ENCODE results near the gene PRR36. TPM values are rescaled to one million over a fixed set of nuclear protein-coding genes. Genes with fewer than 3 reads are reported as not detected.

The PRR36 gene
- polyA plus RNA-seq, 2 of the 4 experiments (the other 2 are of a cell fraction), result 0.04 to 0.35 TPM

DNA sequence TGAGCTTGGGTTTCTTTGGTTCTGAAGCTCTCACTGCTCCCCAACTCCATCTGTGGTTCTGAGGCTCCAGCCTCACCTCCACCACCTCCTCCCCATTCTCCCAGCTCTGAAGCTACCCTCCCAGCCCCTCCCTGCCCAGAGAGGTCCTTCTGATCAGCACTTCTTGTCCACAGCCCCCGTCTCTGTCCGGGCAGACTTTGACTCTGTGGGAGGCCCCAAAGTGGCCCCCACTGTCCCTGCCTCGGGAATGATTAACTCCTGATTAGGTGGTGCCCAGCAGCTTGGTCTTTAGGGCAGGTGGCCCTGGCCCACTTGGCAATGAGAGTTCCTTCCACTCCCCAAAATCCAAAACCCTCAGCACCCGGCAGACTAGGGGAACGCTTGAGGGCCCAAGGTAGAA lies 29.8 kb downstream of the PRR36 start (continued):
- TF ChIP-seq EP300 (IDR thresholded peaks at IDR 0.05), result no peak
- no peak for TF ChIP-seq TP53 (CRISPR knock-in tag; IDR thresholded peaks at IDR 0.05)
- no peak for TF ChIP-seq PBX3 (IDR thresholded peaks at IDR 0.05)
- no peak for TF ChIP-seq MAX (IDR thresholded peaks at IDR 0.05)
- TF ChIP-seq RARB (CRISPR knock-in tag; IDR thresholded peaks at IDR 0.05), result no peak
- TF ChIP-seq RAD21 (conservative IDR thresholded peaks at IDR 0.05 in 1 of 2, IDR thresholded peaks at IDR 0.05 in 1 of 2), result no peak

DNA sequence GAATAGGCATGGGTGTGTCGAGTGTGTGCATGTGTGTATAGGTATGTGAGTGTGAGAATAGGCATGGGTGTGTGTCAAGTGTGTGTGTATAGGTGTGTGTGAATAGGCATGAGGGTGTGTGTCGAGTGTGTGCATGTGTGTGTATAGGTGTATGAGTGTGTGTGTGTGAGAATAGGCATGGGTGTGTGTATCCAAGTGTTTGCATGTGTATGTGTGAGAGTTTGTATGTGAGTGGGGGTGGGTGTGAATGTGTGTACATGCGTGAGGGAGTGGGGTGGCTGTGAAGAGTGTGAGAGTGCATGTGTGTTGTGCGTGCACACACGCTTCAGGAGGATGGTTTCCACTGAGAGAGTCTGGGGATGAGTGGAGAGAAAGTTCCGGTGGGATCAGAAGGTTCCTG lies 30.7 kb downstream of the PRR36 start:
- TF ChIP-seq, protein P1, sequence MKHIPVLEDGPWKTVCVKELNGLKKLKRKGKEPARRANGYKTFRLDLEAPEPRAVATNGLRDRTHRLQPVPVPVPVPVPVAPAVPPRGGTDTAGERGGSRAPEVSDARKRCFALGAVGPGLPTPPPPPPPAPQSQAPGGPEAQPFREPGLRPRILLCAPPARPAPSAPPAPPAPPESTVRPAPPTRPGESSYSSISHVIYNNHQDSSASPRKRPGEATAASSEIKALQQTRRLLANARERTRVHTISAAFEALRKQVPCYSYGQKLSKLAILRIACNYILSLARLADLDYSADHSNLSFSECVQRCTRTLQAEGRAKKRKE (CRISPR knock-in tag; IDR thresholded peaks at IDR 0.05; ENCODE audit: low read depth), result no peak
- no peak for TF ChIP-seq ZSCAN20 (CRISPR knock-in tag; IDR thresholded peaks at IDR 0.05)
- TF ChIP-seq ZC3H11A (IDR thresholded peaks at IDR 0.05), result no peak
- TF ChIP-seq EP300 (IDR thresholded peaks at IDR 0.05), result no peak
- TF ChIP-seq, protein P2, sequence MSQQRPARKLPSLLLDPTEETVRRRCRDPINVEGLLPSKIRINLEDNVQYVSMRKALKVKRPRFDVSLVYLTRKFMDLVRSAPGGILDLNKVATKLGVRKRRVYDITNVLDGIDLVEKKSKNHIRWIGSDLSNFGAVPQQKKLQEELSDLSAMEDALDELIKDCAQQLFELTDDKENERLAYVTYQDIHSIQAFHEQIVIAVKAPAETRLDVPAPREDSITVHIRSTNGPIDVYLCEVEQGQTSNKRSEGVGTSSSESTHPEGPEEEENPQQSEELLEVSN (IDR thresholded peaks at IDR 0.05; ENCODE audit: borderline replicate concordance, low read depth), result no peak

GRCh38 chr19:7842661-7843294 lies 31.4 kb downstream of the PRR36 start:
- Histone ChIP-seq H3K9me3 (no peaks in the 10 kb centered on the region), H3K4me1 (peaks cover 2% of the 10 kb centered on the region; the same call in 1 of the 3 replicates), H3K4me2 (no peak overlapping the region), H3K4me3 (no peak overlapping the region), H3K27ac (no peak overlapping the region)
- 75% methylated on average over 12 of the region's 12 CpGs for WGBS (ENCODE audit: missing lambda C conversion rate)
- CTCF ChIA-PET, result no interaction called here
- ATAC-seq (no peak), FAIRE-seq (no peak), DNase-seq (ENCODE audit: low read depth in 1 of 2, low spot score in 1 of 2) (no peak)
- TF ChIP-seq BHLHE40 (IDR thresholded peaks at IDR 0.05; ENCODE audit: low read depth, low read length) (no peak), MAZ (IDR thresholded peaks at IDR 0.05; ENCODE audit: borderline replicate concordance, low read depth, low read length) (no peak), MYC (IDR thresholded peaks at IDR 0.05; ENCODE audit: borderline replicate concordance, low read length) (no peak), NR3C1 (IDR thresholded peaks at IDR 0.05) (no peak), CBX2 (IDR thresholded peaks at IDR 0.05; ENCODE audit: borderline replicate concordance, low read depth) (no peak), RFX5 (IDR thresholded peaks at IDR 0.05) (no peak), POLR2AphosphoS2 (conservative IDR thresholded peaks at IDR 0.05; ENCODE audit: low read length) (no peak), EP300 (IDR thresholded peaks at IDR 0.05) (no peak), JUNB (IDR thresholded peaks at IDR 0.05) (no peak), ZFP36 (IDR thresholded peaks at IDR 0.05; ENCODE audit: borderline replicate concordance, partially characterized antibody) (no peak), HOXA7 (CRISPR knock-in tag; IDR thresholded peaks at IDR 0.05) (no peak), SMC3 (IDR thresholded peaks at IDR 0.05) (no peak)
- TF ChIP-seq, protein P3, sequence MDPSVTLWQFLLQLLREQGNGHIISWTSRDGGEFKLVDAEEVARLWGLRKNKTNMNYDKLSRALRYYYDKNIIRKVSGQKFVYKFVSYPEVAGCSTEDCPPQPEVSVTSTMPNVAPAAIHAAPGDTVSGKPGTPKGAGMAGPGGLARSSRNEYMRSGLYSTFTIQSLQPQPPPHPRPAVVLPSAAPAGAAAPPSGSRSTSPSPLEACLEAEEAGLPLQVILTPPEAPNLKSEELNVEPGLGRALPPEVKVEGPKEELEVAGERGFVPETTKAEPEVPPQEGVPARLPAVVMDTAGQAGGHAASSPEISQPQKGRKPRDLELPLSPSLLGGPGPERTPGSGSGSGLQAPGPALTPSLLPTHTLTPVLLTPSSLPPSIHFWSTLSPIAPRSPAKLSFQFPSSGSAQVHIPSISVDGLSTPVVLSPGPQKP (IDR thresholded peaks at IDR 0.05; ENCODE audit: low read depth, low read length), result no peak
- TF ChIP-seq, protein P4, sequence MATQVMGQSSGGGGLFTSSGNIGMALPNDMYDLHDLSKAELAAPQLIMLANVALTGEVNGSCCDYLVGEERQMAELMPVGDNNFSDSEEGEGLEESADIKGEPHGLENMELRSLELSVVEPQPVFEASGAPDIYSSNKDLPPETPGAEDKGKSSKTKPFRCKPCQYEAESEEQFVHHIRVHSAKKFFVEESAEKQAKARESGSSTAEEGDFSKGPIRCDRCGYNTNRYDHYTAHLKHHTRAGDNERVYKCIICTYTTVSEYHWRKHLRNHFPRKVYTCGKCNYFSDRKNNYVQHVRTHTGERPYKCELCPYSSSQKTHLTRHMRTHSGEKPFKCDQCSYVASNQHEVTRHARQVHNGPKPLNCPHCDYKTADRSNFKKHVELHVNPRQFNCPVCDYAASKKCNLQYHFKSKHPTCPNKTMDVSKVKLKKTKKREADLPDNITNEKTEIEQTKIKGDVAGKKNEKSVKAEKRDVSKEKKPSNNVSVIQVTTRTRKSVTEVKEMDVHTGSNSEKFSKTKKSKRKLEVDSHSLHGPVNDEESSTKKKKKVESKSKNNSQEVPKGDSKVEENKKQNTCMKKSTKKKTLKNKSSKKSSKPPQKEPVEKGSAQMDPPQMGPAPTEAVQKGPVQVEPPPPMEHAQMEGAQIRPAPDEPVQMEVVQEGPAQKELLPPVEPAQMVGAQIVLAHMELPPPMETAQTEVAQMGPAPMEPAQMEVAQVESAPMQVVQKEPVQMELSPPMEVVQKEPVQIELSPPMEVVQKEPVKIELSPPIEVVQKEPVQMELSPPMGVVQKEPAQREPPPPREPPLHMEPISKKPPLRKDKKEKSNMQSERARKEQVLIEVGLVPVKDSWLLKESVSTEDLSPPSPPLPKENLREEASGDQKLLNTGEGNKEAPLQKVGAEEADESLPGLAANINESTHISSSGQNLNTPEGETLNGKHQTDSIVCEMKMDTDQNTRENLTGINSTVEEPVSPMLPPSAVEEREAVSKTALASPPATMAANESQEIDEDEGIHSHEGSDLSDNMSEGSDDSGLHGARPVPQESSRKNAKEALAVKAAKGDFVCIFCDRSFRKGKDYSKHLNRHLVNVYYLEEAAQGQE (IDR thresholded peaks at IDR 0.05), result no peak
- TF ChIP-seq, protein P1 (CRISPR knock-in tag; IDR thresholded peaks at IDR 0.05; ENCODE audit: low read depth), result no peak
- POLR2A ChIA-PET, result no interaction called here

More for the DNA sequence above, 30.7 kb downstream of the PRR36 start:
- 87% methylated on average over 6 of the region's 6 CpGs for WGBS (ENCODE audit: missing lambda C conversion rate)
- H3K4me1 ChIP-seq, result no peaks in the 10 kb centered on the region
- H3K27ac ChIP-seq, result no peak overlapping the region
- FAIRE-seq (no peak), DNase-seq (ENCODE audit: low read depth in 1 of 2, low spot score in 1 of 2) (no peak), ATAC-seq (no peak)
- no peak overlapping the region for H3K4me2 ChIP-seq
- ChIA-PET CTCF (interaction anchor here (1.7 kb wide), 1 partner anchor 9 kb away, joined by 8 read pairs; no protein-coding TSS in a partner anchor), POLR2A (no interaction called here)
- H3K9me3 ChIP-seq, result no peaks in the 10 kb centered on the region
- H3K4me3 ChIP-seq, result no peak overlapping the region
